ENCODE data around the gene SEMA3C. TPM values are rescaled to one million over a fixed set of nuclear protein-coding genes. Genes with fewer than 3 reads are reported as not detected.

The SEMA3C gene
- total and polyA plus RNA-seq, 2 experiments from 2014 or later: 34.8 to 134 TPM

DNA sequence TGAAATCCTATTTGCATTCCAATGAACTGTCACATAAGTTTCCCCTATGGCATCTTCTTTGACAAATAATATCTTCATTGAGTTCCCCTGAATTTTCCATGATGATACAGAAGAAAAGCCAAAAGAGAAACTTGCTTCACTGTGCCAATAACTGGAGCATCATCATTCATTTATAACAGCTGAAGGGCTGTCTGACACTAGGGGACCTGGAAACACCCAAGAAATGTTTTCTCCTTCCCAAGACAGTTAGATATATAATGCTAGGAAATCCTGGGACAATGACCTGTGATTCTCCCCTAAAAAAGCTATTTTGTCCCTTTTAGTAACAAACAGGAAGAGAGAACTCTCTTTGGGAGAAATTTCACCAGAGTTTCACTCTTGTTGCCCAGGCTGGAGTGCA is 133.6 kb downstream of the SEMA3C start:
- H3K36me3 ChIP-seq (replicated peaks; ENCODE audit: insufficient read depth, low read depth): no peaks in the 10 kb centered on the region
- no peak overlapping the region for H2AFZ ChIP-seq
- no peak overlapping the region for H3K27ac ChIP-seq
- H3K9me3 ChIP-seq (ENCODE audit: low read depth): no peaks in the 10 kb centered on the region
- H3K9me2 ChIP-seq (replicated peaks; ENCODE audit: insufficient read depth): no peaks in the 10 kb centered on the region
- H3K4me1 ChIP-seq (ENCODE audit: insufficient read depth): peaks cover 27% of the 10 kb centered on the region
- no peak overlapping the region for H3K4me3 ChIP-seq
- H3K79me2 ChIP-seq: no peaks in the 10 kb centered on the region
- H4K20me1 ChIP-seq (ENCODE audit: insufficient read depth, poor library complexity, severe bottlenecking): no peaks in the 10 kb centered on the region
- no peaks in the 10 kb centered on the region for H3K27me3 ChIP-seq
- H3K4me2 ChIP-seq: no peak overlapping the region
- no peak for DNase-seq (ENCODE audit: low spot score)
- no peak for TF ChIP-seq EZH2 (IDR thresholded peaks at IDR 0.05; ENCODE audit: borderline replicate concordance)

DNA sequence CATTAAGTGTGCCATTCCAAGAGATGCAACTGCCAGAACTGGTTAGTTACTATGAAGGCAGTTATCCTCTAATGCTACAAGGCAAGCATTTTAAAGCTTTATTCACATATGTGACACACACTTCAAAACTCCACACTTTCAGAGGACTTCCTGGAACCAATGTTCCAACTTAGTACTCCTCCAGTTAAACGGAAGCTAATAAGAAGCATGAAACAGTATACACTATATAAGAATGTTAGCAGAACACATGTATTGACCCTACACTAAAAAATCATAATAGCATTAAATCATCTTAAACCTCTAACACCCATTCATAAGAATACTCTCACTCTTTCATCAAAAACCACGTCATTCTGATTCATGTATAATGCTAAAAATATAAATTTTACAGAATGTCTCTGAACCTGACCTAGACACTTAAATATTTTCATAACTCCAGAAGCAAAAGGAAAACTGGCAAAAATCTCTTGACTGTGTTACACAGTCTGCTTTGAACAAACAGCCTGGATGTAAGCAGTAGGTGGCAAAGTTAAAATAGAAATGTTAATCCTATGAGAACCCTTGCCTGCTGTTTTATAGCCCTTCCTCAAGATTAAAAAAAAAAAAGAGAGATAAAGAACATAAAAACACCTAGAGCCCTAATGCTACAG is 135.0 kb downstream of the SEMA3C start:
- WGBS (ENCODE audit: low lambda C conversion rate, missing lambda C conversion rate): 68% methylated on average over 2 of the region's 2 CpGs
- Histone ChIP-seq H2AFZ (no peak overlapping the region), H3K36me3 (replicated peaks; ENCODE audit: insufficient read depth, low read depth) (no peaks in the 10 kb centered on the region), H3K27ac (no peak overlapping the region), H3K4me3 (no peak overlapping the region), H3K4me1 (ENCODE audit: insufficient read depth) (peaks cover 27% of the 10 kb centered on the region), H4K20me1 (ENCODE audit: insufficient read depth, poor library complexity, severe bottlenecking) (no peaks in the 10 kb centered on the region), H3K27me3 (no peaks in the 10 kb centered on the region), H3K9me3 (ENCODE audit: low read depth) (no peaks in the 10 kb centered on the region), H3K9me2 (replicated peaks; ENCODE audit: insufficient read depth) (no peaks in the 10 kb centered on the region), H3K79me2 (no peaks in the 10 kb centered on the region), H3K4me2 (no peak overlapping the region)
- no peak for DNase-seq (ENCODE audit: low spot score)
- TF ChIP-seq, protein P1, sequence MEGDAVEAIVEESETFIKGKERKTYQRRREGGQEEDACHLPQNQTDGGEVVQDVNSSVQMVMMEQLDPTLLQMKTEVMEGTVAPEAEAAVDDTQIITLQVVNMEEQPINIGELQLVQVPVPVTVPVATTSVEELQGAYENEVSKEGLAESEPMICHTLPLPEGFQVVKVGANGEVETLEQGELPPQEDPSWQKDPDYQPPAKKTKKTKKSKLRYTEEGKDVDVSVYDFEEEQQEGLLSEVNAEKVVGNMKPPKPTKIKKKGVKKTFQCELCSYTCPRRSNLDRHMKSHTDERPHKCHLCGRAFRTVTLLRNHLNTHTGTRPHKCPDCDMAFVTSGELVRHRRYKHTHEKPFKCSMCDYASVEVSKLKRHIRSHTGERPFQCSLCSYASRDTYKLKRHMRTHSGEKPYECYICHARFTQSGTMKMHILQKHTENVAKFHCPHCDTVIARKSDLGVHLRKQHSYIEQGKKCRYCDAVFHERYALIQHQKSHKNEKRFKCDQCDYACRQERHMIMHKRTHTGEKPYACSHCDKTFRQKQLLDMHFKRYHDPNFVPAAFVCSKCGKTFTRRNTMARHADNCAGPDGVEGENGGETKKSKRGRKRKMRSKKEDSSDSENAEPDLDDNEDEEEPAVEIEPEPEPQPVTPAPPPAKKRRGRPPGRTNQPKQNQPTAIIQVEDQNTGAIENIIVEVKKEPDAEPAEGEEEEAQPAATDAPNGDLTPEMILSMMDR (IDR thresholded peaks at IDR 0.05; ENCODE audit: poor library complexity): no peak
- TF ChIP-seq EZH2 (IDR thresholded peaks at IDR 0.05; ENCODE audit: borderline replicate concordance) (no peak), EZH2phosphoT487 (IDR thresholded peaks at IDR 0.05; ENCODE audit: low read depth, severe bottlenecking, unreplicated experiment) (no peak)

DNA sequence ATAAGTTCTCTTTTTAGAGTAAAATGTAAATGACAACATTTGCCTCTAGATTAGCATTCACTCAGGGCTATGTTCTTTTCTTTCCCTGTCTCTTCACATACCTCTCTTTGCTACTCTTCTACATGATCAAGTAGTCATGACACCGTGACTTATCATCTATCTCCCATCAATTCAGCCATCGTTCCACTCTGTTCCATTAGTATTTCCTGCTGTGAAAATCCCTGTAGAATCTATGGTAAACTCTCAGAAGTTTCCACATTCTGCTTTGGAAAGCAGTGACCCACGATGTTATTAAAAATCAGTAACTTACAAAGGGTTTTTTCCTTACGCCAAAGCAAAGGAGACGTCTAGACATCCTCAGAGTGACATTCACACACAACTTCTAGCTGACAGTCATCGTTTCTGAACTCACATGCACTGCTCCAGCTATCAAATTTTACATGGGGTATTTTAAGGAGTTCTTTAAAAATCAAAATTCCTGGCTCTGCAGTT is 135.6 kb downstream of the SEMA3C start:
- no peak overlapping the region for H3K4me3 ChIP-seq
- H3K79me2 ChIP-seq: no peaks in the 10 kb centered on the region
- WGBS (ENCODE audit: low lambda C conversion rate, missing lambda C conversion rate): 87% methylated on average over 6 of the region's 6 CpGs
- no peak overlapping the region for H3K27ac ChIP-seq
- TF ChIP-seq EZH2 (IDR thresholded peaks at IDR 0.05; ENCODE audit: borderline replicate concordance): no peak
- TF ChIP-seq EZH2phosphoT487 (IDR thresholded peaks at IDR 0.05; ENCODE audit: low read depth, severe bottlenecking, unreplicated experiment): no peak
- TF ChIP-seq, protein P1 (IDR thresholded peaks at IDR 0.05; ENCODE audit: poor library complexity): no peak
- H3K4me2 ChIP-seq: no peak overlapping the region
- no peaks in the 10 kb centered on the region for H3K27me3 ChIP-seq
- peaks cover 27% of the 10 kb centered on the region for H3K4me1 ChIP-seq (ENCODE audit: insufficient read depth)
- H4K20me1 ChIP-seq (ENCODE audit: insufficient read depth, poor library complexity, severe bottlenecking): no peaks in the 10 kb centered on the region
- H3K9me2 ChIP-seq (replicated peaks; ENCODE audit: insufficient read depth): no peaks in the 10 kb centered on the region
- DNase-seq (ENCODE audit: low spot score): no peak
- H3K9me3 ChIP-seq (ENCODE audit: low read depth): no peaks in the 10 kb centered on the region
- no peak overlapping the region for H2AFZ ChIP-seq
- peaks cover 3% of the 10 kb centered on the region for H3K36me3 ChIP-seq (replicated peaks; ENCODE audit: insufficient read depth, low read depth)

DNA sequence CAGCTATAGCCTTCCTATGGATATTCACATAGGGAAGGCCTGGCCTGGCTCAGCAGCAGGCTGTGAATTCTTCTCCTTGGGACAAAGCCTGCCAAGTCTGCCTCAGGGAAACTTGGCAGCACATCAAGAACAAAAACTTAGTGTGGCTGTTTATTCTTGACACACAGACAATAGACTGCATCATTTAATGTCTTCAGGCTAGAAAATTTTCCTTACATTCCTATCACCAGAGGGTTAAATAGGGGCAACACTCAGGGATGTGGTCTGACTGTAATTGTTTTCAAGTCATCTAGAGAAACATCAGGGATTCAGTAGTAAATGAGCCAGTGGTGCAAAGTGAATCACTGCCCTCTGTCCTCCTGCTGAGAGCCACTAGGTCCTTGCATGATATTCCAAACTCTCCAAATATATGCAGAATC is 137.3 kb downstream of the SEMA3C start:
- H3K36me3 ChIP-seq (replicated peaks; ENCODE audit: insufficient read depth, low read depth): peaks cover 3% of the 10 kb centered on the region
- TF ChIP-seq, protein P1 (IDR thresholded peaks at IDR 0.05; ENCODE audit: poor library complexity): no peak
- TF ChIP-seq EZH2 (IDR thresholded peaks at IDR 0.05; ENCODE audit: borderline replicate concordance) (no peak), EZH2phosphoT487 (IDR thresholded peaks at IDR 0.05; ENCODE audit: low read depth, severe bottlenecking, unreplicated experiment) (no peak)

More for the DNA sequence above, 137.3 kb downstream of the SEMA3C start:
- Histone ChIP-seq H3K4me3 (no peak overlapping the region), H3K27ac (peak overlapping the region; percentile 18), H3K4me2 (no peak overlapping the region), H3K9me3 (ENCODE audit: low read depth) (no peaks in the 10 kb centered on the region), H4K20me1 (ENCODE audit: insufficient read depth, poor library complexity, severe bottlenecking) (no peaks in the 10 kb centered on the region), H3K79me2 (no peaks in the 10 kb centered on the region), H2AFZ (no peak overlapping the region), H3K4me1 (ENCODE audit: insufficient read depth) (peaks cover 27% of the 10 kb centered on the region), H3K27me3 (no peaks in the 10 kb centered on the region), H3K9me2 (replicated peaks; ENCODE audit: insufficient read depth) (no peaks in the 10 kb centered on the region)
- peak; percentile 45 for DNase-seq (ENCODE audit: low spot score)
